ENCODE data around the gene SGIP1. TPM values are rescaled to one million over a fixed set of nuclear protein-coding genes. Genes with fewer than 3 reads are reported as not detected.

SGIP1 gene
- total RNA-seq, 1 donor from 2014 or later, result 12.4 TPM

DNA sequence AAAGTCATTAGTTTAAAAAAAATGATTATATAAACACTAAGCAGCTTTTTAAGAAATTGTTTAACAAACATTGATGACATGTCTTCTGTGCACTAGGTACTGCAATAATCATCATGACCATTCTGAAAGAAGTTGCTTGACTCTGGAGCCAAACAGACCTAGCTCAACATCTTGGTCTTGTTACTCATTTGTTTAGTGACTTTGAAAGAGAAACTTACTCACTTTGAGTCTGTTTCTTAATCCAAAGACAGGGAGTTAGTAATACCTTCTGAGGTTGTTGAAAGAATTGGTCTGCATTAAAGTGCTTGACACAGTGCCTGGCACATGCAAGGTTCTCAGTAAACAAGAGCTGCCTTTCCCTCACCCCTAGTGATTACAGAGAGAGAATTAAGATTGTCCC is 84.4 kb downstream of the SGIP1 start:
- H3K36me3 ChIP-seq, result no peaks in the 10 kb centered on the region
- ATAC-seq, result no peak
- no peaks in the 10 kb centered on the region for H3K27me3 ChIP-seq (ENCODE audit: low read depth)
- intact Hi-C loops (cut with DNase I), result no loop called here
- no peaks in the 10 kb centered on the region for H3K4me1 ChIP-seq
- no peak for TF ChIP-seq CTCF (IDR thresholded peaks at IDR 0.05)
- DNase-seq, result no peak
- no peaks in the 10 kb centered on the region for H3K9me3 ChIP-seq
- no peak overlapping the region for H3K4me3 ChIP-seq
- H3K27ac ChIP-seq, result no peak overlapping the region

GRCh38 chr1:66623812-66624211 is 89.9 kb downstream of the SGIP1 start:
- no peak overlapping the region for H3K4me3 ChIP-seq
- TF ChIP-seq CTCF (IDR thresholded peaks at IDR 0.05), result no peak
- no peaks in the 10 kb centered on the region for H3K36me3 ChIP-seq
- no peaks in the 10 kb centered on the region for H3K9me3 ChIP-seq
- H3K27ac ChIP-seq, result no peak overlapping the region
- no peaks in the 10 kb centered on the region for H3K27me3 ChIP-seq (ENCODE audit: low read depth)
- DNase-seq (no peak), ATAC-seq (no peak)
- no peaks in the 10 kb centered on the region for H3K4me1 ChIP-seq
- intact Hi-C loops (cut with DNase I), result no loop called here

- no peak for TF ChIP-seq CTCF (IDR thresholded peaks at IDR 0.05)
- Histone ChIP-seq H3K36me3 (no peaks in the 10 kb centered on the region), H3K27me3 (ENCODE audit: low read depth) (no peaks in the 10 kb centered on the region), H3K4me1 (no peaks in the 10 kb centered on the region), H3K27ac (no peak overlapping the region), H3K9me3 (no peaks in the 10 kb centered on the region), H3K4me3 (no peak overlapping the region)
- no peak for ATAC-seq
- intact Hi-C loops (cut with DNase I), result no loop called here
- no peak for DNase-seq
Observed at GRCh38 chr1:66624412-66625060, 90.6 kb downstream of the SGIP1 start.

DNA sequence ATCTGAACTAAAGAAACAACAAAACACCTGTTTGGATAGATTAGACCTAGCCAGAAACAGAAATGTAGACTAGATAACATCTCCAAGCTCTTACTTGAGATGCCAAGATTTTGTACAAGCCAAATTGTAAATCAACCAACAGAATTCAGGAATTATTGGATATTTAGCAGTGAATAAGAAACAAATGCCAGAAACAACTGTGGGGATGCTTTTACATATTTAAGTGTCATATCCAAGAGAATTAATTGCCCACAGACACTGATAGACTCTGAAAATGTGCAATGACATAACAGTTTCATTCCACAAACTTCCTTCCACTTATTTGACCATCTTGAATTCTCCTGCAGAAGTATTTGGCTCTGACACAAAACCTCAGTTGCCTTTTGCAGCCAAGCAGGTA is 92.3 kb downstream of the SGIP1 start:
- DNase-seq, result no peak
- intact Hi-C loops (cut with DNase I), result no loop called here
- Histone ChIP-seq H3K4me1 (no peaks in the 10 kb centered on the region), H3K27ac (no peak overlapping the region), H3K27me3 (ENCODE audit: low read depth) (no peaks in the 10 kb centered on the region), H3K4me3 (no peak overlapping the region), H3K9me3 (no peaks in the 10 kb centered on the region), H3K36me3 (no peaks in the 10 kb centered on the region)
- TF ChIP-seq CTCF (IDR thresholded peaks at IDR 0.05), result no peak
- ATAC-seq, result no peak

DNA sequence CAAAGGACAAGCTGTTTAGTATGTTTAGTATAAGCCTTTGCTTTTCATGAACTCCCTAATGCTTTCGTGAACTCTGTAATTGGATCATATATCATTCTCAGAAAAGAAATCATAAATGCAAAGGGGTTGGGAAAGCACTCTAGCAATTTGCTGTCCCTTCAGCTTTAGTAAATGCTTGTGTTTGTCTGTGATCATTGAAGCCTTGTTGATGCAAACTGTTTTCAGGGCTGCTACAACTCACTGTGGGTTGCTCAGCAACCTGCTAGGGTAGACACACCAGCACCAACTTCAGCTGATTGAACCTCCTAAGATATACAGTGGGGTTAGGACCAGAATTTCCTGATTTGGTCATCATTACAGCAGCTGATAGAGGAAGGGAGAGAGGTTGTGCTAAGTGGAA is 95.0 kb downstream of the SGIP1 start:
- Histone ChIP-seq H3K9me3 (no peaks in the 10 kb centered on the region), H3K4me3 (no peak overlapping the region), H3K27ac (no peak overlapping the region), H3K36me3 (no peaks in the 10 kb centered on the region), H3K4me1 (no peaks in the 10 kb centered on the region), H3K27me3 (ENCODE audit: low read depth) (no peaks in the 10 kb centered on the region)
- DNase-seq, result no peak
- ATAC-seq, result no peak
- TF ChIP-seq CTCF (IDR thresholded peaks at IDR 0.05), result no peak
- intact Hi-C loops (cut with DNase I), result no loop called here
